Measurements from ENCODE around the gene EMC9. TPM values are rescaled to one million over a fixed set of nuclear protein-coding genes. Genes with fewer than 3 reads are reported as not detected.
A peak's percentile ranks its signal among the peaks of the same experiment; 100 is the strongest.

Gene EMC9
- total RNA-seq, 1 donor from 2014 or later = 12.0 TPM

- Histone ChIP-seq H3K27me3 (ENCODE audit: control insufficient read depth in 3 of 3, insufficient read depth in 3 of 3, low read length in 3 of 3) (no peaks in the 10 kb centered on the region), H3K9me3 (ENCODE audit: control insufficient read depth in 3 of 3, low read length in 3 of 3) (no peaks in the 10 kb centered on the region), H3K9ac (ENCODE audit: low read depth in 1 of 3, low read length in 3 of 3) (peak overlapping the region in 1 of 3 donors; percentile 33), H3K36me3 (ENCODE audit: control insufficient read depth in 3 of 3, insufficient read depth in 3 of 3, low read length in 3 of 3) (peaks cover 26 to 35% (median 28%) of the 10 kb centered on the region in 3 donors), H3K4me1 (ENCODE audit: control insufficient read depth in 3 of 3, insufficient read depth in 3 of 3, low read length in 3 of 3) (peaks cover 50 to 76% (median 54%) of the 10 kb centered on the region in 3 donors), H3K27ac (ENCODE audit: low read depth, low read length) (peak overlapping the region; percentile 1), H3K4me3 (ENCODE audit: low read length in 3 of 3) (peak overlapping the region; percentile 58 to 85 (median 64))
These were observed 2.0 kb downstream of the EMC9 start for GRCh38 chr14:24139272-24139934.

- Histone ChIP-seq H3K9me3 (ENCODE audit: control insufficient read depth in 3 of 3, low read length in 3 of 3) (no peaks in the 10 kb centered on the region), H3K36me3 (ENCODE audit: control insufficient read depth in 3 of 3, insufficient read depth in 3 of 3, low read length in 3 of 3) (peaks cover 23 to 30% (median 26%) of the 10 kb centered on the region in 3 donors), H3K4me1 (ENCODE audit: control insufficient read depth in 3 of 3, insufficient read depth in 3 of 3, low read length in 3 of 3) (peaks cover 45 to 70% (median 54%) of the 10 kb centered on the region in 3 donors), H3K27me3 (ENCODE audit: control insufficient read depth in 3 of 3, insufficient read depth in 3 of 3, low read length in 3 of 3) (no peaks in the 10 kb centered on the region), H3K4me3 (ENCODE audit: low read length in 3 of 3) (no peak overlapping the region), H3K27ac (ENCODE audit: low read depth, low read length) (peak overlapping the region; percentile 1), H3K9ac (ENCODE audit: low read depth in 1 of 3, low read length in 3 of 3) (peak overlapping the region in 2 of 3 donors; percentile 14 to 45)
These were observed 2.8 kb downstream of the EMC9 start for GRCh38 chr14:24138396-24139271.

GRCh38 chr14:24137529-24138395 lies 3.6 kb downstream of the EMC9 start:
- Histone ChIP-seq H3K27ac (ENCODE audit: low read depth, low read length) (peak overlapping the region; percentile 88), H3K36me3 (ENCODE audit: control insufficient read depth in 3 of 3, insufficient read depth in 3 of 3, low read length in 3 of 3) (peaks cover 24 to 29% (median 27%) of the 10 kb centered on the region in 3 donors), H3K9me3 (ENCODE audit: control insufficient read depth in 3 of 3, low read length in 3 of 3) (no peaks in the 10 kb centered on the region), H3K4me3 (ENCODE audit: low read length in 3 of 3) (no peak overlapping the region), H3K27me3 (ENCODE audit: control insufficient read depth in 3 of 3, insufficient read depth in 3 of 3, low read length in 3 of 3) (no peaks in the 10 kb centered on the region), H3K9ac (ENCODE audit: low read depth in 1 of 3, low read length in 3 of 3) (peak overlapping the region in 2 of 3 donors; percentile 14 to 92), H3K4me1 (ENCODE audit: control insufficient read depth in 3 of 3, insufficient read depth in 3 of 3, low read length in 3 of 3) (peaks cover 48 to 68% (median 59%) of the 10 kb centered on the region in 3 donors)

GRCh38 chr14:24136684-24137528 lies 4.5 kb downstream of the EMC9 start:
- no peaks in the 10 kb centered on the region for H3K9me3 ChIP-seq (ENCODE audit: control insufficient read depth in 3 of 3, low read length in 3 of 3)
- H3K27ac ChIP-seq (ENCODE audit: low read depth, low read length) = peak overlapping the region; percentile 88
- peaks cover 54 to 72% (median 63%) of the 10 kb centered on the region in 3 donors for H3K4me1 ChIP-seq (ENCODE audit: control insufficient read depth in 3 of 3, insufficient read depth in 3 of 3, low read length in 3 of 3)
- H3K27me3 ChIP-seq (ENCODE audit: control insufficient read depth in 3 of 3, insufficient read depth in 3 of 3, low read length in 3 of 3) = no peaks in the 10 kb centered on the region
- peaks cover 24 to 32% (median 29%) of the 10 kb centered on the region in 3 donors for H3K36me3 ChIP-seq (ENCODE audit: control insufficient read depth in 3 of 3, insufficient read depth in 3 of 3, low read length in 3 of 3)
- H3K4me3 ChIP-seq (ENCODE audit: low read length in 3 of 3) = peak overlapping the region; percentile 77 to 87 (median 82)
- H3K9ac ChIP-seq (ENCODE audit: low read depth in 1 of 3, low read length in 3 of 3) = peak overlapping the region; percentile 76 to 92 (median 86)

- H3K27me3 ChIP-seq (ENCODE audit: control insufficient read depth in 3 of 3, insufficient read depth in 3 of 3, low read length in 3 of 3) = no peaks in the 10 kb centered on the region
- peaks cover 24 to 32% (median 29%) of the 10 kb centered on the region in 3 donors for H3K36me3 ChIP-seq (ENCODE audit: control insufficient read depth in 3 of 3, insufficient read depth in 3 of 3, low read length in 3 of 3)
- H3K27ac ChIP-seq (ENCODE audit: low read depth, low read length) = peak within 1 kb of the TSS; percentile 88
- peak within 1 kb of the TSS; percentile 77 to 87 (median 82) for H3K4me3 ChIP-seq (ENCODE audit: low read length in 3 of 3)
- H3K9me3 ChIP-seq (ENCODE audit: control insufficient read depth in 3 of 3, low read length in 3 of 3) = no peaks in the 10 kb centered on the region
- peak within 1 kb of the TSS; percentile 76 to 92 (median 86) for H3K9ac ChIP-seq (ENCODE audit: low read depth in 1 of 3, low read length in 3 of 3)
- peaks cover 56 to 71% (median 65%) of the 10 kb centered on the region in 3 donors for H3K4me1 ChIP-seq (ENCODE audit: control insufficient read depth in 3 of 3, insufficient read depth in 3 of 3, low read length in 3 of 3)
These were observed 5.3 kb downstream of the EMC9 start, which contains the start of gene PSME1 for GRCh38 chr14:24135834-24136683. PSME1 (plus strand) TSS chr14:24136194; CDS start chr14:24136263, 69 bp downstream.

- Histone ChIP-seq H3K9me3 (ENCODE audit: control insufficient read depth in 3 of 3, low read length in 3 of 3) (no peaks in the 10 kb centered on the region), H3K27ac (ENCODE audit: low read depth, low read length) (peak overlapping the region; percentile 88), H3K27me3 (ENCODE audit: control insufficient read depth in 3 of 3, insufficient read depth in 3 of 3, low read length in 3 of 3) (no peaks in the 10 kb centered on the region), H3K4me3 (ENCODE audit: low read length in 3 of 3) (peak overlapping the region; percentile 72 to 87 (median 82)), H3K4me1 (ENCODE audit: control insufficient read depth in 3 of 3, insufficient read depth in 3 of 3, low read length in 3 of 3) (peaks cover 60 to 70% (median 67%) of the 10 kb centered on the region in 3 donors), H3K9ac (ENCODE audit: low read depth in 1 of 3, low read length in 3 of 3) (peak overlapping the region; percentile 74 to 83 (median 75)), H3K36me3 (ENCODE audit: control insufficient read depth in 3 of 3, insufficient read depth in 3 of 3, low read length in 3 of 3) (peaks cover 24 to 32% (median 29%) of the 10 kb centered on the region in 3 donors)
These were observed 5.9 kb downstream of the EMC9 start for GRCh38 chr14:24135584-24135833.

- H3K27ac ChIP-seq (ENCODE audit: low read depth, low read length) = no peak overlapping the region
- H3K4me1 ChIP-seq (ENCODE audit: control insufficient read depth in 3 of 3, insufficient read depth in 3 of 3, low read length in 3 of 3) = peaks cover 53 to 66% (median 58%) of the 10 kb centered on the region in 3 donors
- no peaks in the 10 kb centered on the region for H3K27me3 ChIP-seq (ENCODE audit: control insufficient read depth in 3 of 3, insufficient read depth in 3 of 3, low read length in 3 of 3)
- H3K36me3 ChIP-seq (ENCODE audit: control insufficient read depth in 3 of 3, insufficient read depth in 3 of 3, low read length in 3 of 3) = peaks cover 14 to 24% (median 19%) of the 10 kb centered on the region in 3 donors
- H3K9me3 ChIP-seq (ENCODE audit: control insufficient read depth in 3 of 3, low read length in 3 of 3) = no peaks in the 10 kb centered on the region
- no peak overlapping the region for H3K9ac ChIP-seq (ENCODE audit: low read depth in 1 of 3, low read length in 3 of 3)
- no peak overlapping the region for H3K4me3 ChIP-seq (ENCODE audit: low read length in 3 of 3)
These were observed 7.7 kb downstream of the EMC9 start for GRCh38 chr14:24133735-24134134.

GRCh38 chr14:24132976-24133375 lies 8.4 kb downstream of the EMC9 start:
- H3K36me3 ChIP-seq (ENCODE audit: control insufficient read depth in 3 of 3, insufficient read depth in 3 of 3, low read length in 3 of 3) = peaks cover 7 to 17% (median 11%) of the 10 kb centered on the region in 3 donors
- H3K4me1 ChIP-seq (ENCODE audit: control insufficient read depth in 3 of 3, insufficient read depth in 3 of 3, low read length in 3 of 3) = peaks cover 46 to 59% (median 51%) of the 10 kb centered on the region in 3 donors
- H3K9ac ChIP-seq (ENCODE audit: low read depth in 1 of 3, low read length in 3 of 3) = peak overlapping the region; percentile 82 to 96 (median 82)
- H3K27me3 ChIP-seq (ENCODE audit: control insufficient read depth in 3 of 3, insufficient read depth in 3 of 3, low read length in 3 of 3) = no peaks in the 10 kb centered on the region
- H3K9me3 ChIP-seq (ENCODE audit: control insufficient read depth in 3 of 3, low read length in 3 of 3) = no peaks in the 10 kb centered on the region
- peak overlapping the region; percentile 96 for H3K27ac ChIP-seq (ENCODE audit: low read depth, low read length)
- H3K4me3 ChIP-seq (ENCODE audit: low read length in 3 of 3) = peak overlapping the region; percentile 70 to 88 (median 87)

All from skeletal muscle tissue (tissue), 4 donors.